K562 (cell line): Measurements from ENCODE around the gene CREB3L1. TPM values are rescaled to one million over a fixed set of nuclear protein-coding genes. Genes with fewer than 3 reads are reported as not detected.

ENCODE experiments used
- ATAC-seq: fragments of 200-7000 bp; cut with Tn5 transposase; 3 replicates; pipeline ENCODE4 v1.9.1; 2020; ENCODE audit warnings: moderate library complexity
- BruUV-seq: library from RNA; stranded (reverse); fragments of 400-500 nt; replicated peaks from 2 replicates; lab custom pipeline; 2021; lab: Mats Ljungman, UMichigan
- CTCF ChIA-PET: fragments of 300-600 bp; formaldehyde crosslinking; extraction: SDS; loops from one replicate; lab custom pipeline; 2021; ENCODE audit warnings: low intra/inter-chr PET ratio; lab: Yijun Ruan, JAX
- POLR2A ChIA-PET: fragments of 300-600, 350-650 bp; sonication (Branson Sonifier 250); formaldehyde crosslinking; extraction: SDS; loops from one replicate; lab custom pipeline; 2021; ENCODE audit warnings: antibody characterized with exemption, inconsistent platforms; lab: Yijun Ruan, JAX
- DNase-seq, 4 experiments: peaks; one replicate each; pipeline versions ENCODE4 v3.0.0 to v3.0.0-alpha.2; 2011 to 2018; ENCODE audit warnings: low spot score in 3 of 4, mixed read lengths in 3 of 4; ENCODE audit errors: extremely low read depth in 1 of 4
- FAIRE-seq: peaks from 2 replicates; lab custom pipeline; 2011; peaks lifted over from hg19 to GRCh38; lab: Jason Lieb, UNC
- H2AFZ ChIP-seq: 2 replicates; pipeline ENCODE4 v1.6.0; 2011; ENCODE audit warnings: low read depth, low read length, control low read depth, inconsistent platforms
- H3K27ac ChIP-seq: fragments of 200-600 bp; 3 replicates; pipeline ENCODE4 v1.8.0; 2011; ENCODE audit warnings: low read depth, mild to moderate bottlenecking, control low read depth, inconsistent platforms, low read length, moderate library complexity, mixed read lengths; ENCODE audit errors: extremely low read depth
- H3K27me3 ChIP-seq, 2 experiments: fragments of 300-600 bp in 1 of 2; 2 replicates in 1 of 2; 3 replicates in 1 of 2; pipeline versions ENCODE4 v1.6.0 to v1.8.0; 2011; ENCODE audit warnings: inconsistent platforms in 2 of 2, low read length in 2 of 2, mild to moderate bottlenecking in 1 of 2, mixed read lengths in 1 of 2, moderate library complexity in 1 of 2; ENCODE audit not compliant: control insufficient read depth in 2 of 2, insufficient read depth in 2 of 2
- H3K36me3 ChIP-seq: fragments of 300-600 bp; 3 replicates; pipeline ENCODE4 v1.8.0; 2011; ENCODE audit warnings: mild to moderate bottlenecking, low read length, inconsistent platforms; ENCODE audit not compliant: control insufficient read depth, insufficient read depth
- H3K4me1 ChIP-seq, 2 experiments: fragments of 200-600 bp in 1 of 2; replicated peaks in 1 of 2; 2 replicates in 1 of 2; 3 replicates in 1 of 2; pipeline versions ENCODE4 v1.5.1 to v1.8.0; 2011; ENCODE audit warnings: inconsistent platforms in 2 of 2, low read length in 2 of 2, mild to moderate bottlenecking in 1 of 2, mixed read lengths in 1 of 2, moderate library complexity in 1 of 2; ENCODE audit not compliant: control insufficient read depth in 2 of 2, insufficient read depth in 2 of 2
- H3K4me2 ChIP-seq: 2 replicates; pipeline ENCODE4 v1.6.1; 2011; ENCODE audit warnings: low read length, control low read depth, inconsistent platforms, mixed read lengths; ENCODE audit not compliant: insufficient read depth
- H3K4me3 ChIP-seq: fragments of 200-600 bp; sonication (generic), shearing (Covaris generic); 2 replicates; pipeline ENCODE4 v1.5.1; 2016; ENCODE audit warnings: control low read depth, inconsistent platforms
- H3K79me2 ChIP-seq: fragments of 200-600 bp; 3 replicates; pipeline ENCODE4 v1.8.0; 2011; ENCODE audit warnings: low read length, inconsistent platforms; ENCODE audit not compliant: control insufficient read depth, insufficient read depth
- H3K9ac ChIP-seq, 2 experiments: 2 replicates each; pipeline versions ENCODE4 v1.6.0 to v1.6.1; 2011; ENCODE audit warnings: low read depth in 2 of 2, low read length in 2 of 2, control low read depth in 1 of 2, inconsistent platforms in 1 of 2, mild to moderate bottlenecking in 1 of 2, mixed read lengths in 1 of 2; ENCODE audit not compliant: insufficient read depth in 1 of 2
- H3K9me1 ChIP-seq: one replicate; pipeline ENCODE4 v1.6.0; 2011; ENCODE audit warnings: inconsistent platforms, mild to moderate bottlenecking, low read length, moderate library complexity; ENCODE audit not compliant: control insufficient read depth, insufficient read depth
- H3K9me3 ChIP-seq: replicated peaks from 2 replicates; pipeline ENCODE4 v1.5.1; 2011; ENCODE audit warnings: low read depth, low read length, inconsistent platforms; ENCODE audit not compliant: control insufficient read depth, insufficient read depth
- H4K20me1 ChIP-seq: replicated peaks from 2 replicates; pipeline ENCODE4 v1.6.1; 2011; ENCODE audit warnings: low read length, inconsistent platforms, mixed read lengths; ENCODE audit not compliant: control insufficient read depth, insufficient read depth
- ASH1L ChIP-seq: fragments of 450-650 bp; IDR thresholded peaks from 2 replicates; pipeline ENCODE4 v1.6.1; 2018; ENCODE audit warnings: borderline replicate concordance, mild to moderate bottlenecking, low read depth; ENCODE audit not compliant: partially characterized antibody
- BHLHE40 ChIP-seq: IDR thresholded peaks from 2 replicates; pipeline ENCODE4 v1.6.1; 2011; ENCODE audit warnings: low read length, improper control_type of control experiment
- CEBPB ChIP-seq: fragments of 450-650 bp; IDR thresholded peaks from 2 replicates; pipeline ENCODE4 v1.6.1; 2016; ENCODE audit warnings: missing genetic modification characterization, missing compliant biosample characterization
- ETV5 ChIP-seq: sonication (generic); formaldehyde crosslinking; IDR thresholded peaks from 2 replicates; pipeline ENCODE4 v1.4.0; 2020; ENCODE audit warnings: low read depth, mild to moderate bottlenecking, missing genetic modification reagents
- MBD2 ChIP-seq: sonication (generic); IDR thresholded peaks from 2 replicates; pipeline ENCODE4 v1.6.1; 2016; ENCODE audit warnings: low read depth, borderline replicate concordance
- NRF1 ChIP-seq, 2 experiments: fragments of 450-650 bp; IDR thresholded peaks in 1 of 2; conservative IDR thresholded peaks in 1 of 2; 2 replicates each; pipeline ENCODE4 v1.6.1; 2014; ENCODE audit warnings: mild to moderate bottlenecking in 2 of 2
- PML ChIP-seq: IDR thresholded peaks from 2 replicates; pipeline ENCODE4 v1.6.1; 2012; ENCODE audit warnings: low read length, inconsistent platforms
- SLC30A9 ChIP-seq: fragments of 250-450 bp; sonication (Bioruptor Pico); IDR thresholded peaks from 2 replicates; pipeline ENCODE4 v1.8.0; 2022; ENCODE audit warnings: mild to moderate bottlenecking, moderate library complexity
- SMAD1 ChIP-seq: fragments of 150-350 bp; IDR thresholded peaks from 2 replicates; pipeline ENCODE4 v1.6.1; 2014; ENCODE audit warnings: low read length, low read depth; ENCODE audit not compliant: partially characterized antibody
- SRSF7 ChIP-seq: fragments of 200-400 bp; formaldehyde crosslinking; optimal IDR thresholded peaks from 2 replicates; pipeline ENCODE3; 2017; ENCODE audit warnings: mild to moderate bottlenecking, low read depth, low read length
- TRIM28 ChIP-seq: fragments of 450-650 bp; IDR thresholded peaks from 2 replicates; pipeline ENCODE4 v1.6.1; 2017
- YY1 ChIP-seq, 3 experiments: IDR thresholded peaks; 2 replicates each; pipeline ENCODE4 v1.6.1; 2011; ENCODE audit warnings: low read length in 2 of 3, mild to moderate bottlenecking in 2 of 3, moderate library complexity in 2 of 3, borderline replicate concordance in 1 of 3, control low read depth in 1 of 3, low read depth in 1 of 3; ENCODE audit not compliant: insufficient read depth in 3 of 3, insufficient replicate concordance in 2 of 3, control insufficient read depth in 1 of 3, insufficient read length in 1 of 3; ENCODE audit errors: extremely low read depth in 1 of 3
- ZNF146 ChIP-seq: IDR thresholded peaks from one replicate; pipeline ENCODE4 v1.6.1; 2018; ENCODE audit warnings: missing compliant biosample characterization; ENCODE audit not compliant: unreplicated experiment
- ZNF263 ChIP-seq: sonication (generic); formaldehyde crosslinking; IDR thresholded peaks from 2 replicates; pipeline ENCODE4 v1.8.0; 2022; ENCODE audit warnings: mild to moderate bottlenecking, missing genetic modification reagents, borderline replicate concordance
- ZNF347 ChIP-seq: fragments of 450-650 bp; formaldehyde crosslinking; IDR thresholded peaks from 2 replicates; pipeline ENCODE4 v1.4.0; 2020; ENCODE audit warnings: low read depth, mild to moderate bottlenecking, moderate library complexity
- ZNF696 ChIP-seq: fragments of 250-450 bp; sonication (Bioruptor Pico); conservative IDR thresholded peaks from 2 replicates; pipeline ENCODE4 v1.4.0; 2020; ENCODE audit warnings: mild to moderate bottlenecking, moderate library complexity
- WGBS: fragments of 100-300 bp; shearing (Covaris generic); methylation state at CpG from one replicate; pipeline ENCODE4 v1.1.6; 2016; ENCODE audit warnings: low coverage, mixed read lengths; ENCODE audit not compliant: insufficient coverage; ENCODE audit errors: missing lambda C conversion rate; 5-methylcytosine and 5-hydroxymethylcytosine counted together
- in situ Hi-C: fragments of 300-500 bp; cut with MboI; formaldehyde crosslinking; loops from 4 replicates; pipeline ENCODE4 v1.15.0; 2018; ENCODE audit warnings: inconsistent platforms, mixed read lengths
- intact Hi-C: fragments of 100-400 bp; cut with micrococcal nuclease; formaldehyde crosslinking; loops from 2 replicates; pipeline ENCODE4 v1.14.2; 2022
- polyA plus RNA-seq, 8 experiments: library from polyadenylated mRNA; depleted of rRNA in 4 of 8; stranded (reverse) in 5 of 8; unstranded in 3 of 8; fragments of >200 nt; fragmentation: Nextera tagmentation in 2 of 8; fragmentation: Illumina TruSeq in 1 of 8; extraction: Ambion mirVana in 2 of 8; extraction: Trizol in 1 of 8; gene quantifications; 2 replicates each; pipeline versions ENCODE4 v1.2.1 to v1.2.3, GENCODE V29; 2011 to 2014; ENCODE audit warnings: inconsistent platforms in 1 of 8, missing spikeins in 1 of 8
- total RNA-seq, 7 experiments: library from RNA; depleted of rRNA in 6 of 7; stranded (reverse); fragments of >200 nt in 6 of 7; fragmentation: Illumina TruSeq in 2 of 7; extraction: Trizol in 2 of 7; gene quantifications; 2 replicates each; pipeline versions ENCODE4 v1.2.1 to v1.2.3, GENCODE V29; 2011 to 2021; ENCODE audit warnings: low replicate concordance in 1 of 7
- TF ChIP-seq, protein P1 (sequence below), 2 experiments: fragments of 250-450 bp in 1 of 2; fragments of 450-650 bp in 1 of 2; sonication (Bioruptor Pico) in 1 of 2; IDR thresholded peaks; 2 replicates each; pipeline versions ENCODE4 v1.6.1 to v1.8.0; 2016 to 2021; ENCODE audit warnings: mild to moderate bottlenecking in 2 of 2, moderate library complexity in 2 of 2, missing compliant biosample characterization in 1 of 2, missing genetic modification characterization in 1 of 2

CREB3L1 gene
- total and polyA plus RNA-seq, 9 of the 15 experiments (the other 6 are each of a cell fraction or from before 2014, with no cell fraction given) = 1.2 to 27.6 (median 3.7) TPM

DNA sequence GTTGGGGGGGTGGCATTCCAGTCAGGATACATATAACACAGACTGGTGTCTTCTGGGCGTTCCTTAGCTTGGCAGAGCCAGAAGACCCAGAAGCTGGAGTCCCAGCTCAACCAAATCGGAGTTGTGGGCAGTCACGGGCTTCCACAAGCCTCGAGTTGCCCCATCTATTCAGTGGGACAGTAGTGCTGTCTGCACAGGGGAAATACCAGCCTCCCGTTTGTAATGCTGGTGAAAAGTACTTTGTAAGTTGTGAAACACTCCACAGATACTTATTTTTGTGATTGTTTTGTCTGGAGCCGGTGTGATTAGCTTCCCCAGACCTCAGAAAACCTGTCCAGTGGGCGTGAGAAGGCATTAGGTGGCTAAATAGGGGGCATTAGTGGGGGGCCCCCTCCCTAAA is 83.4 kb downstream of the CREB3L1 start (continued):
- TF ChIP-seq CEBPB (tag) (peak; percentile 52), ZNF696 (CRISPR knock-in tag) (no peak), SMAD1 (no peak), ZNF146 (CRISPR knock-in tag) (no peak)

DNA sequence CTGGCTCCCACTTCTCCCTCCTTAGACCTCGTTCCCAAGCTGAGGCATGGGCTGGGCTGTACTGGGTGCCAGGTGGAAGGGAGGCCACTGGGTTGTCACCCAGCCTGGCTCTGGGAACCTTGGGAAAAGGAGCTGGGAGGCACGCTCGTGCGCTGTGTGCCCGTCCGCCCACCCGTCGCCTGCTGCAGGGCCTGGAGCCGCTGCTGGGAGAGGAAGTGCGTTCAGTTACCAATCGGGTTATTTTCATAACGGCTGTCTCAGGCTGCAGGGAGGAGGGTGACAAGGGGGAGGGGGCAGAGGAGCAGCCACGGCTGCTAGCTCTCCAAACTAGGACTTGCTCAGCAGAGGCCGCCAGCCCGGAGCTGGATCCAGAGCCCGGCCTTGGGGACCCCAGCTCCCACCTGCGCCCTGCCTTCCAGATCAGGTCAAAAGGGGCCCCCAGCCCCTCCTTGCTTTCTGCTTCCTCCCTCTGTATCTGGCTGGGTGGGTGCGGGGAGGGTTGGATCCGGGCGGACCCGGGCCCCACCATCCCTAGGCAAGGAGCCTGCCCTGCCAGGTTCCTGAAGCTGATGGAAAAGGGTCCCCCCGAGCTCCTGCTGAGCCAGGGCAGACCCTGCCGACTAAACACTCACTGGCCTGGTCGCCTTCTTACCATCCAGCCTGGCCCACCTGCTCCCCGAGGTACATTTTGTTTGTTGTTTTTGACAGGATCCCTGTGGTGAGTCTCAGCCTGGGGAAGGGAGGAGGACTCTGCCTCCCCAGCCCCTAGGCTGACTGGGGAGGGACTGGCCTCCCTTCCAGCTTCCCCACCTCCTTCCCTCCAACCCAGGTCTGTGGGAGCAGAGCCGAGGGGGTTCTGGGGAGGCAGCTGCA is 84.1 kb downstream of the CREB3L1 start:
- H3K4me1 ChIP-seq = peaks cover 34 to 54% of the 10 kb centered on the region in 2 experiments
- H3K36me3 ChIP-seq = peaks cover 33% of the 10 kb centered on the region; the same call in 1 of the 3 replicates
- WGBS = 24% methylated on average over 23 of the region's 26 CpGs
- peaks cover 4% of the 10 kb centered on the region for H3K9me1 ChIP-seq
- peak overlapping the region; percentile 77 for H3K4me2 ChIP-seq
- intact Hi-C loops (no loop called here), in situ Hi-C loops (no loop called here)
- H3K27ac ChIP-seq = peak overlapping the region; percentile 94
- BruUV-seq = no TSS peak
- peak overlapping the region; percentile 56; the same call in 1 of the 2 replicates for H2AFZ ChIP-seq
- ATAC-seq = peak; percentile 87
- H3K9me3 ChIP-seq = no peaks in the 10 kb centered on the region
- peak overlapping the region; percentile 36 for H3K4me3 ChIP-seq
- 0 out of 2 replicates have a peak, but pooled peaks cover under 1% of the 10 kb centered on the region for H4K20me1 ChIP-seq
- DNase-seq = peak; percentile 49 to 84 (median 66)
- CTCF ChIA-PET = interaction anchor here (0.6 to 1.8 kb wide), 2 partner anchors 10 to 11 kb away, joined by 4 to 5 read pairs; no protein-coding TSS in a partner anchor
- POLR2A ChIA-PET = interaction anchor here (0.7 to 2.5 kb wide), 5 partner anchors 10 to 130 kb away, joined by 3 to 10 read pairs (median 4); no protein-coding TSS in a partner anchor
- H3K27me3 ChIP-seq = no peaks in the 10 kb centered on the region
- peak; percentile 80 for FAIRE-seq
- peak overlapping the region; percentile 78 to 94 for H3K9ac ChIP-seq
- peaks cover 60% of the 10 kb centered on the region for H3K79me2 ChIP-seq
- no peak for TF ChIP-seq SLC30A9 (CRISPR knock-in tag)
- TF ChIP-seq YY1 (IDR thresholded peaks at IDR 0.05; ENCODE audit: borderline replicate concordance in 1 of 3, control insufficient read depth in 1 of 3, extremely low read depth in 1 of 3, insufficient read depth in 3 of 3, insufficient read length in 1 of 3, insufficient replicate concordance in 2 of 3, low read depth in 1 of 3, low read length in 2 of 3) = no peak
- peak; percentile 77 for TF ChIP-seq BHLHE40
- no peak for TF ChIP-seq ZNF347 (CRISPR knock-in tag)
- TF ChIP-seq ZNF263 (CRISPR knock-in tag) = peak; percentile 92
- no peak for TF ChIP-seq ASH1L
- TF ChIP-seq TRIM28 = no peak
- TF ChIP-seq PML = peak; percentile 22; the same call in 1 of the 2 replicates
- peak; percentile 48 to 54; a peak in 3 of 4 replicates for TF ChIP-seq NRF1 (conservative IDR thresholded peaks at IDR 0.05 in 1 of 2, IDR thresholded peaks at IDR 0.05 in 1 of 2)
- TF ChIP-seq, protein P1, sequence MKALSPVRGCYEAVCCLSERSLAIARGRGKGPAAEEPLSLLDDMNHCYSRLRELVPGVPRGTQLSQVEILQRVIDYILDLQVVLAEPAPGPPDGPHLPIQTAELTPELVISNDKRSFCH (CRISPR knock-in tag; IDR thresholded peaks at IDR 0.05) = no peak
- TF ChIP-seq, protein P1 (tag; IDR thresholded peaks at IDR 0.05) = no peak
- no peak for TF ChIP-seq ETV5
- peak; percentile 23; the same call in 1 of the 2 replicates for TF ChIP-seq MBD2
- TF ChIP-seq SRSF7 = no peak
